Astrocyte of the cerebellum (primary cell): ENCODE measurements around the gene TBC1D22A.

Experiments
- DNase-seq: peaks from one replicate; pipeline ENCODE4 v3.0.0-alpha.2; 2011; ENCODE audit warnings: low read depth
- H3K4me3 ChIP-seq: 2 replicates; pipeline ENCODE4 v1.5.1; 2011; ENCODE audit warnings: mild to moderate bottlenecking, low read depth, low read length, moderate library complexity
- in situ Hi-C: cut with HindIII; loops from 2 replicates; pipeline ENCODE4 v1.10.0; 2017; ENCODE audit warnings: low sequenced_read_pairs
- TF ChIP-seq, protein P1 (sequence below): IDR thresholded peaks from 2 replicates; pipeline ENCODE4 v1.5.1; 2012; ENCODE audit warnings: low read length, low read depth, moderate library complexity, mild to moderate bottlenecking; ENCODE audit errors: missing control alignments

The TBC1D22A gene

DNA sequence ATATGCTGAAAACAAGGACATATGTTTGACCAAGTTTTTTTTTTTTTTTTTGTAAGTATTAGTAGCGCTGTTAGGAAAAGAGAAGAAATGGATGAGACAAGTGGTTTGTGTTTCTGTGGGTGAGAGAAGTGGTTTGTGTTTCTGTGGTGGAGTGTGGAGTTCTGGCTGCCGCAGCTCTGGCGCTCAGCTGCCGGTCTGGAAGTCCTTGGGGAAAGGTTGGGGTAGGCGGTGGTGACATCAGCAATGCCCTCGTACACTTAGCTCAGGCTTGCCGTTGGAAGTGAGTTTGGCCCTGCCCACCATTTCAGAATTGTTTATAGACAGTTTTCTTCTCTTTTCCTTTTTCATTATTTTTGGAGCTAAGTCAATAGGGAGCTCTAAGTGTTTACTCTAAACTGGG, 116.6 kb downstream of the TBC1D22A start:
- no peak overlapping the region for H3K4me3 ChIP-seq
- in situ Hi-C loops: no loop called here
- no peak for DNase-seq
- TF ChIP-seq, protein P1, sequence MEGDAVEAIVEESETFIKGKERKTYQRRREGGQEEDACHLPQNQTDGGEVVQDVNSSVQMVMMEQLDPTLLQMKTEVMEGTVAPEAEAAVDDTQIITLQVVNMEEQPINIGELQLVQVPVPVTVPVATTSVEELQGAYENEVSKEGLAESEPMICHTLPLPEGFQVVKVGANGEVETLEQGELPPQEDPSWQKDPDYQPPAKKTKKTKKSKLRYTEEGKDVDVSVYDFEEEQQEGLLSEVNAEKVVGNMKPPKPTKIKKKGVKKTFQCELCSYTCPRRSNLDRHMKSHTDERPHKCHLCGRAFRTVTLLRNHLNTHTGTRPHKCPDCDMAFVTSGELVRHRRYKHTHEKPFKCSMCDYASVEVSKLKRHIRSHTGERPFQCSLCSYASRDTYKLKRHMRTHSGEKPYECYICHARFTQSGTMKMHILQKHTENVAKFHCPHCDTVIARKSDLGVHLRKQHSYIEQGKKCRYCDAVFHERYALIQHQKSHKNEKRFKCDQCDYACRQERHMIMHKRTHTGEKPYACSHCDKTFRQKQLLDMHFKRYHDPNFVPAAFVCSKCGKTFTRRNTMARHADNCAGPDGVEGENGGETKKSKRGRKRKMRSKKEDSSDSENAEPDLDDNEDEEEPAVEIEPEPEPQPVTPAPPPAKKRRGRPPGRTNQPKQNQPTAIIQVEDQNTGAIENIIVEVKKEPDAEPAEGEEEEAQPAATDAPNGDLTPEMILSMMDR: no peak

DNA sequence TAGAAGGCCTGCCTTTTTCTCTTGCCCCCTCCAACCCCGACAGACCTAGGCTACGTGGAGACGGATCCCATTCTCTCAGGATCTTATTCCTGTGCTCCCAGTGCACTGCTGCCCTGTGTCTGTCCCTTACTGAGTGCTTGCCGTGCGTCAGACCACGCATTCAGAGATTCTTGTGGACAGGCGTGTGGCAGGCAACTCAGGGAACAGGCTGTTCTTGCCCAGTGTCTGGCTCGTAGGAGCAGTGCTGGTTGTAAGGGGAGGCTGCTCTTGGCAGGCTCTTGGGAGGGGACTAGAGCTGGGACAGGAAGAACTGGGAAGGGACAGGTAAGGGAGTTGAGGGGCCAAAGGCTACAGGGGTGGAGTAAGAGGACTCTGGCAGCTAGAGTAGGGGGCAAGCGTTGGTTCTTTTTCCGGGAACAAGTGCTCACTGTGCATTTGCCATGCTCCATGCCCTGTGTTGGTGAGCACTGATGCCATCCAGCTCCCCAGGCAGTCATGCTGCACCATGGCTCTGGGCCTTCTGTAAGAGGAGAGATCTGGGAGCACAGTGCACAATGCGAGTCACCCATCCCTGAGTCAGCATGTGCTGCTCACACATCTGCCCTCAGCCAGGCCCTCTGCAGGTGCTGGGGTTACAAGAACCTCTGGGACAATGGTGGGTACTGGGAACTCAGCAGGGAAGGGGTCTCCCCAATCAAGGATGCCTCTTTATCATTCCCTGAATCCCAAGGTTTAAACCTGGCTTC, 119.1 kb downstream of the TBC1D22A start:
- TF ChIP-seq, protein P1: no peak

DNA sequence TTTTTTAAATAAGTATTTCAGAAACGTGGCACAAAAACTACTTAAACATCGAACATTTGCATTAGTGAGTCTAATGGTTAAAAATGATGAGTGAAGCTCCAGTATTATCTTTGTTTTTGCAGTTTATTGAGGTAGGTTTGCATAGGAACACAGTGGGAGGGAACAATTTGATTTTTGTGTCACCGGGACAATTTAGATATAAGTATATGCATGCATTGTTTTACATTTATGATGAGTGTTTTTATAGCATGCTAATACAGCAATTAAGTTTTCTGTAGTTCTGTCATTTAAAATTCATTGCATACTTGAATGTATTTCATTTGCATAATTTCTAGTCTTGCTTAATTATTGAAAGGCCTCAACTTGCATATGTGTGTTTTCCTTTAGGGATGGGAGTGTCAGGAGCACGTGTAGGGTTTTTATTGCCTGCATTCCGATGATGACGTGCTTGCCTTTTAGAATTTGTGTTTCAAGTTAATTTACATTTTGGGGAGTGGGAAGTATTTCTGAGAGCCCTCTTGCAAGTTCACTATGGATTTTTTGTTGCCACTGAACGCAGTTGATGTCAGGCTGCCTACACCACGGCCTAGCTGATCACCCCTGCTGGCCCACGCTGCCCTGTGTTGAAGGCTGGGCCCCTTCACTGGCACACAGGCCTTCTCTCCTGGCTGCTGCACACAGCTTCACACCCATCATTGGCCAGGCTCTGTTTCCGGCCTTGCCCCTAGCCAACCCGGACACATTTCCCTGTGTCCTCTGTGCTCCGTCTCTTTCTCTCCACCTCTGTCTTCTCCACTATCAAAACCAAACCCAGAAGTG, 120.9 kb downstream of the TBC1D22A start:
- no peak overlapping the region for H3K4me3 ChIP-seq

More for the DNA sequence above, 119.1 kb downstream of the TBC1D22A start:
- in situ Hi-C loops: no loop called here
- no peak for DNase-seq
- H3K4me3 ChIP-seq: no peak overlapping the region

DNA sequence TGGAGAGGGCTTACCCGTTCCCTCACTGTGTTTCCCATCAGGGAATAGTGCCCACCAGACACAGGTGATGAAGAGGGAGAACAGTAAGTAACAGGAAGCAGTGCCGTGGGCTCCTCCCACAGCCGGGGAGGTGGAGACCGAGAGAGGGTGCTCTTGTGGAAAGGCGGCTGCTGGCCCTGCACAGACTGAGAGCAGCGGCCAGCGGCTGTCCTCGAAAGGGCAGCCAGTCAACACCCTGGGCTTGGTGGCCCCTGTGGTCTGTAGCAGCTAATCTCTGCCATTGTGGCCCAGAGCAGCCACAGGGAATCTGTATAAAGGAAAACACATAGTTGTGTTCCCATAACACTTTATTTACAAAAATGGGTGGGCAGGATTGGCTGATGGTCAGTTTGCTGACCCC, 121.9 kb downstream of the TBC1D22A start:
- no peak for DNase-seq
- in situ Hi-C loops: no loop called here
- TF ChIP-seq, protein P1: no peak
- H3K4me3 ChIP-seq: no peak overlapping the region

More for the DNA sequence above, 120.9 kb downstream of the TBC1D22A start:
- no peak for DNase-seq
- in situ Hi-C loops: no loop called here
- TF ChIP-seq, protein P1: no peak

DNA sequence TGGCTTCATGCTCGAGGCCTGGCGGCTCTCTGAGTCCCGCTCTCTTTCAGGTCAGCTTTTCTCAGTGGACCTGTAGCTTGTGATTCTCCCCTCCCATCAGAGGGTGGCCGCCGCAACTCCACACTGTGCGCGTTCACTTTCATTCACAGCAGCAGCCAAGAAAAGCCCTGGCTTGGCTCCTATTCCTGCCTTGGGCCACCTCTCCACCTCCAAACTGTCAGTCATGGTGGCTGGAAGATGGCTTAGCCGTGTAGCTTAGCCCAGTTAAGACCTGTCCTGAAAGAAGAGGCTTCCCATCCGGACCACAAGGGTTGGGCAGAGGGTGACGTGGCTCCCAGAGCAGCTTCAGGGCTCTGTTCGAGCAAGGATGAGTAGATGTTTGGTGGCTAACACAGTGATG, 125.5 kb downstream of the TBC1D22A start:
- H3K4me3 ChIP-seq: no peak overlapping the region
- in situ Hi-C loops: no loop called here
- DNase-seq: no peak
- TF ChIP-seq, protein P1: no peak

DNA sequence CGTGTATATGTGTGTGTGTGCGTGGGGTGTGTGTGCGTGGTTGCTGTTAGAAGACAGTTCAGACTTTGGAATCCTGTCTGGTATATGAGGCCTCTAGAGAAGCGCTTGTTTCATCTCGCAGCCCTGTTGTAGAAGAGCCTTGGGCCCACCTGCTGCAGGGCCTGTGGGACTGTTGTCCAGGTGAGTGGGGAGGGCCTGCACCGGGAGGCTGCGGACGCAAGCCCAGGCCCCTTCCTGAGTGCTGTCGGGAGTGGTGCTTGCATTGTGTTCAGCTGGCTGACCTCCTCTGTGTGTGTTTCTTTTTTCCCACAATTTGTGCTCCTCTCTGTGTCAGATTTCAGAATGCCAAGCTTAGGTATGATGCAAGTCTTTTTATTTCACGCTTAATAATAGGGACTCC, 128.4 kb downstream of the TBC1D22A start:
- no peak overlapping the region for H3K4me3 ChIP-seq
- TF ChIP-seq, protein P1: no peak
- in situ Hi-C loops: no loop called here
- DNase-seq: no peak
